Measurements from ENCODE around the gene ZBTB42.
"Not testable (repeated sequence)": the region's sequence is repeated elsewhere in the genome, so short reads cannot be mapped to it uniquely, and the experiment has no call there.

Gene ZBTB42

DNA sequence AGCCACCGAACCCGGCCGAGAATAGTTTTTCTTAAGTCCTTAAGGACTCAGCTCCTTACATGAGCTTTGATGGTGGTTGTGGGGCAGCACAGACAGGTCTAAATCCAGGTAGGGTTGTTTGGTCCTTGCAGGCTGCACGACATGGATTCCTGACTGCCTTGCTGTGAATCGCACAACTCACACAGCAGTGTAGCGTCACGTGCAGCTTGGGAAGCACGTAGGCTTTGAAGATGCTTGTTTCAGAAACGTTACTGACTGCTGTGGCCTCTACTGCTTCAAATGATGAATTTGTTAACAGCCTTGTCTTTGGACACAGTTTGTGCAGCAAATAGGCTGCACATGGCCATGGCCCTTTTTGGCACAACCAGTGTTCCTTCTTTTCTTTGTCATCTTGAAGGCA lies 29.9 kb downstream of the ZBTB42 start:
- DNase-seq (ENCODE audit: low read depth in 3 of 3, low spot score in 1 of 3): no peak

DNA sequence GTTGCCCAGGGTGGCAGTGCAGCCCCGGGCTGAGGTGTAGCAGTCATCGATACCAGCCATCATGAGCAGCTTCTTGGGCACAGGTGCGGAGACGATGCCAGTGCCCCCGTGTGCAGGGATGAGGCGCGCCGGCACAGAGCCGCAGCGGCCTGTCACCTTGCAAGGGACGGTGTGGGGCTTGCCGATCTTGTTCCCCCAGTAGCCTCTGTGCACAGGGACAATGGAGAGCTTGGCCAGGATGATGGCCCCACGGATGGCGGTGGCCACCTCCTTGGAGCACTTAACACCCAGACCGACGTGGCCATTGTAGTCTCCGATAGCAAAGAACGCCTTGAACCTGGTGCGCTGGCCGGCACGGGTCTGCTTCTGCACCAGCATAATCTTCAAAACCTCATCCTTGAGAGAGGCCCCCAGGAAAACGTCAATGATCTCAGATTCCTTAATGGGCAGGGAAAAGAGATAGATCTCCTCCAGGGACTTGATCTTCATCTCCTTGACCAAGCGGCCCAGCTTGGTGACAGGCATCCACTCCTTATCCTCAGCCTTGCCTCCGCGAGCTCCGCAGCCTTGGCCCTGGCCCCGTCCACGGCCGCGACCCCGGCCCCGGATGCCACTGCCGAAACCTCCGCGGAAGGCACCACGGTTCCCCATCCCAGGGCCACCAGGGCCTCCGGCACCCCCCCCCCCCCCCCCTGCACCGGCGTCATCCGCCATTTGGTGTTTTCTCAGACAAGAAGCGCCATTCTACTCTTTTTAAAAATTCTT lies 35.5 kb downstream of the ZBTB42 start:
- not testable (repeated sequence) for DNase-seq (ENCODE audit: low read depth in 3 of 3, low spot score in 1 of 3)

DNA sequence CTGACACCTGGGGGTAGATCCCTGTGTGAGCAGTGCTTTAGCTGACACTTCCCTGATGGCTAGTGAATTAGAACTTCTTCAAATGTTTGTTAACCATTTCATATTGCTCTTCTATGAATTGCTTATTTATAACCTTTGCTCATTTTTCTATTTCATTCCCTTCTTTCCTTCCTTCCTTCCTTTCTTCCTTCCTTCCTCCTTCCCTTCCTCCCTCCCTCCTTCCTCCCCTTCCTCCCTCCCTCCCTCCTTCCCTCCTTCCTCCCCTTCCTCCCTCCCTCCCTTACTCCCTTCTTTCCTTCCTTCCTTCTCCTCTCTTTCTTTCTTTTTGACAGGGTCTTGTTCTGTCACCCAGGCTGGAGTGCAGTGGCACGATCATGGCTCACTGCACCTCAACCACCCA lies 40.8 kb downstream of the ZBTB42 start:
- no peak for DNase-seq (ENCODE audit: low read depth in 3 of 3, low spot score in 1 of 3)

DNA sequence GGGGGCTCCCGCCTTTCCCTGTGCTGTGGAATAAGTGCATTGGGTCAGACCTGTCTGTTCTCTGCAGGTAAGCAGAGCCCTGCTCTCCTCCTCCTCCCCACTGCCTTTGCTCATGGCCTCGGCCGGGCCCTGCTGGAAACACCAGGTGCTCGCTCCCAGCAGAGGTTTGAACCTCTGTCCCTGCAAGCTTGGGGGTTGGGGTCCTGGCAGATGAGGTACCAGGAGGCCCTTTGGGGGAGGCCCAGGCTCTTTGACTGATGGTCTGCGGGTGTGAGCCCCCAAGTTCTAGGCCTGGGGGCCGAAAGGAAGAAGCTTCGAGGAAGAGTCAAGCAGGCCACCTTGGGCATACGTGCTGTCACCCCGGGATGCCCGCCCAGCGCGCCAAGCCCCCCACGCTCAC lies 42.1 kb downstream of the ZBTB42 start:
- no peak for DNase-seq (ENCODE audit: low read depth in 3 of 3, low spot score in 1 of 3)

DNA sequence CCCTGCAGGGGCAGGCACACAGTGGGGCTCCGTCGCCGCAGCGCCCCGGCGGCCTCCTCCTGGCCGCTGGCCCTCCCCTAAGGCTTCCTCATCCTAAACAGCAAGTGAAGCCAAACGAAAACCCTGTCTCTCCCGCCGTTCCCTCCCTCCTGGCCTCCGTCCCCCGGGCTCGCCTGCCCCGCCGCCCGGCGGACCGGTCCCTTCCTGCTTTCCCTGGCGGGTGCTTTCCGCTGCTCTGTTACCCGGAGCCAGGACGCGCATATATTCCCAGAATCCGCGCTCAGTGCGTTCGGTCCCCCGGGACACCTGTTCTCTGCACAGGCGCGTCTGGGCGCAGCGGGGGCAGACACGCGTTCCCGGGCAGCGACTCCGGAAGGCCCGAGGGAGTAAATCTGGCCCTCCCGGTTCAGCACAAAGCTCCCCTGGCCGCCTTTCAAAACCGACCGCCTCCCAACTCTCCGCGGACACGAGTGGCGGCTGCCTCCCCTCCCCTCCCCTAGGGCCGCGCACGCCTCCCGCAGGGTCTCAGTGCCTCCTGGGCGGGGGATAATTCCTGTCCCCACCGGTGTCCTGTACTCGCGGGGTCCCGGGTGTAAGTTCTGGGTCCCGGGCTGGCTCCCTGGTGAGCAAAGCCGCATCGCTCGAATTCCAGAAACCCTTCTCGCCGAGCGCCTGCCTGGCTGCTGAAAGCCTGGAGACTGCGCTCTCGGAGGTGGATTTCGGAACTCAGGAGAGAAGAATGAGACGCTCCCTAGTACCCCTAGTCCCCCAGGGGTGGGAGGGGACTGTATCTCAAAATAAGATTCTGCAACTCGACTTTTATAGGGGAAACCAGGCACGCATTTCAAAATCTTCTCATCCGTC lies 42.8 kb downstream of the ZBTB42 start:
- no peak for DNase-seq (ENCODE audit: low read depth in 3 of 3, low spot score in 1 of 3)

DNA sequence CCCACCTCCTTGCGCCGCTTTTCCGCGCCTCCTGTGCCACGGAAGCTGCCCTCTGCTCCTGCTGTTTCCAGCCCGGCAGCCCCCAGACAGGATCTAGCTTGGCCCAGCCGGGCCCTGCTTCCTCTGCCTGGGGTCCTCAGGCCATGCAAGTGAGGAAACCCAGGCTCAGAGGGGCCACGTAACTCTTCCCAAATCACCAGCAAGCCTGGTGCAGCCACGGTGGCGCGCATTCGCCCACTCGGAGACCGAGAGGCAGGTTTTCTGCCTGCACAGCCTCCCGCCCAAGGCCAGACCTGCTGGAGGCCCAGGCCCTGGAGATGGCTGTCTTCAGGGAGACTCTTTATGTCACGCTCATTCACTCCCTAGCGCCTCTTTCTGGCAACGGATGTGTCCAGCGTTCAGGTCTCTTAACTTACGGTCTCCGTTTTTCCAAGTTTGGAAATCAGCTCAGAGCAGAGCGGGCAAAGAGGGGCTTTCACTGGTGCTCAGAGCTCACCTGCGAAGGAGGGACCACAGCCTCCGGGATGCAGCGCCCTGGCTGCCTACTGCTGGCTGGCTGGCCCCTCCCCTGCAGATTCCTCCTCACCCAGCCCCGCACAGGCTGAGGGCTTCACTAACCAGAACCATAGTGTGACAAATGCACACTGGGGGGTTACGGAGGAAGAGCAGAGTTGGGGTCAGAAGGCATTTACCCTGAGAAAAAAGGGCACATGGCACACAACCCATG lies 43.6 kb downstream of the ZBTB42 start:
- no peak for DNase-seq (ENCODE audit: low read depth in 3 of 3, low spot score in 1 of 3)

DNA sequence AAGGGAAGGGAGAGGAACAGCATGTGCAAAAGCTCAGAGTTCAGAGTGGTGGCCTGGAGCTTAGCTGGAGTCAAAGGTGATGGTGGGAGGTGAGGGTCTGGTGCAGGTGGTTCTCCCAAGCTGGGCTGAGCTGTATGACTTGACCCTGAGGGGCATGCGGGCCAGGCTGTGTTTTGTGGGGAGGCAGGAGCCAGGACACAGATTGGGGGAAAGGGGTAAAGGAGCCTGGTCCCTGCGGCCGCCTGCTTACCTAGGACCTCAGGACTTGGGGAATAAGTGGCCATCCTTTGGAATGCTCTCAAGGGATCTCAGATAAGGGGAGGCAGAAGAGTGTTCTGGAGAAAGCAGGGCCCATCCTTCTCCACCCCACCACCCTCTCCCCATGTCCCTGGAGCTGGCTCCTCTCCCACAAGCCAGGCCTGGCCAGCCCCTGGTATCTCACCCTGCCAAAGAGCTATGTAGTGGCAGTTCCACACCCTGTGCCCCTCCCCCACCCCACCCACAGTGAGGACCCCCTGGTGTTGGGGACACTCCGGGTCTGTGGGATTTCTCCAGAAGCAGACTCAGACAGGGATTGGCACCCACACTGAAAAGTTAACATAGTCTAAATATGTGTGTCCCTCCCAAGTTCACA lies 44.2 kb downstream of the ZBTB42 start:
- no peak for DNase-seq (ENCODE audit: low read depth in 3 of 3, low spot score in 1 of 3)

DNA sequence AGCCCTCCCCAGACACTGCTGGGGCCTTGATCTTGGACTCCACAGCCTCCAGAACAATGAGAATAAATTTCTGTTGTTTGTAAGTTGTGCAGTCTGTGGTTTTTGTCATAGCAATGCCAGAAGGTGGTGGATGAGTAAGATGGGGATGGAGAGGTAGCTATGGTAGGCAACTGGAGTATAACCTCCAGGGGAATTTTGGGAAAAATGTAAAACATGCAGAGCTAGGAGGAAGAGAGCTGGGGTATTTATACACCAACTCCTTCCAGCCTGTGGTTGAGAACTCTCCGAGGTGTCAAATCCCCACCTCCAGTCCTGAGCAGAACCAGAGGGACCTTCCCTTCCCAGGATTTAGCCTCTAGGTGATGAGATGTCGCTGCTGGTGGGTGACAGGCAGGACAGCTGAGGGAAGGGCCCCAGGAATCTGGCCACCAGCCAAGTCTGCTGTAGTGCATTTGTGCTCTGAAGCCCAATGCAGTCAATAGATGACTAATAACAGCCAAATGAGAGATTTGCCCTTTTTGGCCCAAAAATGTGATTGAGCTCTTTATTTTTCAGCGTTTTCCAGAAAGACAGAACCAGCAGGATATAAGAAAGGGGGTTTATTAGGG lies 45.0 kb downstream of the ZBTB42 start:
- no peak for DNase-seq (ENCODE audit: low read depth in 3 of 3, low spot score in 1 of 3)

DNA sequence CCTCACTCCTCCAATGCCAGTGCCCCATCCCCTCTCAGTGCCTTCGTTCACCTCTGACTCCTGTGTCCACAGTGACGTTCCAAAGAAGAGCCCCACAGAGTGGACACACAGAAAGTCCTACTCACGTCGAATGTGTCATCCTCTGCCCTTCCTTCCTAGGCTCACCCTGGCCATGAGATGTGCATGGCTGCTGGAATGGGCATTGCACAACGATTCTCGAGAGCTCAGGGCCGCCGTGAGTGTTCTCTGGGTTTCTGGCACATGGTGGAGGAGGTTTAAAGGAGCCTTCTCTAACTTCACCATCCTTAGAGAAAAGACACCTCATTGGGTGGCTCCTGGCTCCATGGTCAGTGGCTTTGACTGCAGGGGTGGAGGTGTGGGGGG lies 51.4 kb downstream of the ZBTB42 start:
- DNase-seq (ENCODE audit: low read depth in 3 of 3, low spot score in 1 of 3): no peak
